Measurements from ENCODE around the gene GIT1.

Gene GIT1

GRCh38 chr17:29589524-29590410, at the start of gene GIT1:
GIT1 (minus strand) TSS chr17:29589648; CDS start chr17:29589378, 270 bp downstream.
- DNase-seq (ENCODE audit: low read depth) = peak; percentile 81
- TF ChIP-seq CTCF (IDR thresholded peaks at IDR 0.05; ENCODE audit: low read length, missing control alignments) = no peak
- peak within 1 kb of the TSS; percentile 75 for H3K4me3 ChIP-seq (replicated peaks; ENCODE audit: low read depth, low read length)

GRCh38 chr17:29633886-29634285, 44.4 kb upstream of the GIT1 start:
- H3K4me3 ChIP-seq (replicated peaks; ENCODE audit: low read depth, low read length) = no peak overlapping the region
- TF ChIP-seq CTCF (IDR thresholded peaks at IDR 0.05; ENCODE audit: low read length, missing control alignments) = no peak
- no peak for DNase-seq (ENCODE audit: low read depth)

GRCh38 chr17:29630630-29631193, 41.3 kb upstream of the GIT1 start:
- H3K4me3 ChIP-seq (replicated peaks; ENCODE audit: low read depth, low read length) = no peak overlapping the region
- TF ChIP-seq CTCF (IDR thresholded peaks at IDR 0.05; ENCODE audit: low read length, missing control alignments) = no peak
- DNase-seq (ENCODE audit: low read depth) = no peak

GRCh38 chr17:29629839-29630238, 40.4 kb upstream of the GIT1 start:
- TF ChIP-seq CTCF (IDR thresholded peaks at IDR 0.05; ENCODE audit: low read length, missing control alignments) = no peak
- DNase-seq (ENCODE audit: low read depth) = no peak
- H3K4me3 ChIP-seq (replicated peaks; ENCODE audit: low read depth, low read length) = no peak overlapping the region

- H3K4me3 ChIP-seq (replicated peaks; ENCODE audit: low read depth, low read length) = no peak overlapping the region
- no peak for TF ChIP-seq CTCF (IDR thresholded peaks at IDR 0.05; ENCODE audit: low read length, missing control alignments)
- DNase-seq (ENCODE audit: low read depth) = no peak
Measured at GRCh38 chr17:29628644-29629043, 39.2 kb upstream of the GIT1 start.

- DNase-seq (ENCODE audit: low read depth) = no peak
- TF ChIP-seq CTCF (IDR thresholded peaks at IDR 0.05; ENCODE audit: low read length, missing control alignments) = no peak
- H3K4me3 ChIP-seq (replicated peaks; ENCODE audit: low read depth, low read length) = no peak overlapping the region
Measured at GRCh38 chr17:29627951-29628350, 38.5 kb upstream of the GIT1 start.
